ENCODE data around the gene RABGAP1L.

Gene RABGAP1L

DNA sequence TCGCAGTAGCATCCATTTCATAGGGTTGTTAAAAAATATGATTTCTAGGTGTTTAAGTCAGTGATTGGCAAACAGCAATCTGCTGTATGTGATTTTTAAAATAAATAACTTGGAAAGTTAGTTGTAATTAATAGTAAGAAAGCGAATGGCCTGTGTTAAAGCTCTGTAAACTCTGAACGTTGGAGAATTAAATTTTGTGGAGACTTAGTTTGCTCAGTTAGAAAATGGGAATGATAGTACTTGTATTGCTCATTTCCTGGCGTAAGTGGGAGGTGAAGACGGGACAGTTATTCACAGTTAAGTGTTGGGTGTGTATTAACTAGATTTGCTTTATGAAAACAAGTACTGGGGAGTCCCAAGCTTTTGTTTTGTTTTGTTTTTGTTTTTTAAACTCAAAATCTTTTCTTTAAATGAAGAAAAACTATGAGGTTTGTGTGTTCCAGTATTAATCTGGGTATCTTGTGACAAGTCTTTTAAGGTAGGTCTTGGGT, 841.4 kb downstream of the RABGAP1L start:
- H3K4me3 ChIP-seq (ENCODE audit: low read depth, low read length): peak overlapping the region; percentile 90
- no peak for DNase-seq (ENCODE audit: low read depth)
- TF ChIP-seq, protein P1, sequence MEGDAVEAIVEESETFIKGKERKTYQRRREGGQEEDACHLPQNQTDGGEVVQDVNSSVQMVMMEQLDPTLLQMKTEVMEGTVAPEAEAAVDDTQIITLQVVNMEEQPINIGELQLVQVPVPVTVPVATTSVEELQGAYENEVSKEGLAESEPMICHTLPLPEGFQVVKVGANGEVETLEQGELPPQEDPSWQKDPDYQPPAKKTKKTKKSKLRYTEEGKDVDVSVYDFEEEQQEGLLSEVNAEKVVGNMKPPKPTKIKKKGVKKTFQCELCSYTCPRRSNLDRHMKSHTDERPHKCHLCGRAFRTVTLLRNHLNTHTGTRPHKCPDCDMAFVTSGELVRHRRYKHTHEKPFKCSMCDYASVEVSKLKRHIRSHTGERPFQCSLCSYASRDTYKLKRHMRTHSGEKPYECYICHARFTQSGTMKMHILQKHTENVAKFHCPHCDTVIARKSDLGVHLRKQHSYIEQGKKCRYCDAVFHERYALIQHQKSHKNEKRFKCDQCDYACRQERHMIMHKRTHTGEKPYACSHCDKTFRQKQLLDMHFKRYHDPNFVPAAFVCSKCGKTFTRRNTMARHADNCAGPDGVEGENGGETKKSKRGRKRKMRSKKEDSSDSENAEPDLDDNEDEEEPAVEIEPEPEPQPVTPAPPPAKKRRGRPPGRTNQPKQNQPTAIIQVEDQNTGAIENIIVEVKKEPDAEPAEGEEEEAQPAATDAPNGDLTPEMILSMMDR (IDR thresholded peaks at IDR 0.05; ENCODE audit: low read depth, low read length, missing control alignments): no peak

DNA sequence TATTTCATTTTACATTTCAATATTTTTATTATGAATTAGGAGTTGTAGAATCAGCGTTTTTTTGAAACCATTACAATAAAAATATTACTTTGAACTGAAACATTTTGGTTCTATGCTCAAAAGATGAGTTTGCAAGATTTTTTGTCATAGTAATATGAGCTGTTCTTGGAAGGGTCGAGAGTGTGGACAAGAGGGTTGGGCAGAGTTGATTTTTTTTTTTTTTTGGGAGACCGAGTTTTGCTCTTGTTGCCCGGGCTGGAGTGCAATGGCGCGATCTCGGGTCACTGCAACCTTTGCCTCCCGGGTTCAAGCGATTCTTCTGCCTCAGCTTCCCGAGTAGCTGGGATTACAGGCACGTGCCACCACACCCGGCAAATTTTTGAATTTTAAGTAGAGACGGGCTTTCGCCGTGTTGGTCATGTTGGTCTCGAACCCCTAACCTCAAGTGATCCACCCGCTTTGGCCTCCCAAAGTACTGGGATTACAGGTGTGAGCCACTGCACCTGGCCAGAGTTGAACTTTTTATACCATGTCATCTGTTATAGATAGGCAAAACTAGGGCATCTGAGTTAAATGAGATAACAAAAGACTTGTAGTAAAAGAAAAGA, 843.7 kb downstream of the RABGAP1L start:
- no peak overlapping the region for H3K4me3 ChIP-seq (ENCODE audit: low read depth, low read length)
- TF ChIP-seq, protein P1 (IDR thresholded peaks at IDR 0.05; ENCODE audit: low read depth, low read length, missing control alignments): no peak
- no peak for DNase-seq (ENCODE audit: low read depth)

DNA sequence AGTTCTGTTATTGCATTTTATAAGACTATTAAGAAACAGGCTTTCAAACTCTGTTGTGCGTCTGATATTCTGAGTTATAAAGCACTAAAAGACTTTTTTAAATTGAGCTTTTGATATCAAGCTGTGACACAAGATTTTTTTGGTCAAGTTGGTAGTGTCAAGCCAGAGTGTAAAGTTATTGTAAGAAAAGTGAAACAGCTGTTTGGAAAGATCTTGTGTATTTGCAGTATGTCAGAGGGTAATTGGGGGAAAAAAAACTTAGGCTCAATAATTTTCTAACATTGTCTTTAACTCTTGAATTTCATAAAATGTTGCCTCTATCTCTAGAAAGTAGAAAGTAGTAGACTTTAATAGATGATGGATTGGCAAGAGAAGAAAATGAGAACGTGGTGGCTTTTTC, 844.2 kb downstream of the RABGAP1L start:
- TF ChIP-seq, protein P1 (IDR thresholded peaks at IDR 0.05; ENCODE audit: low read depth, low read length, missing control alignments): no peak
- no peak overlapping the region for H3K4me3 ChIP-seq (ENCODE audit: low read depth, low read length)
- DNase-seq (ENCODE audit: low read depth): no peak

DNA sequence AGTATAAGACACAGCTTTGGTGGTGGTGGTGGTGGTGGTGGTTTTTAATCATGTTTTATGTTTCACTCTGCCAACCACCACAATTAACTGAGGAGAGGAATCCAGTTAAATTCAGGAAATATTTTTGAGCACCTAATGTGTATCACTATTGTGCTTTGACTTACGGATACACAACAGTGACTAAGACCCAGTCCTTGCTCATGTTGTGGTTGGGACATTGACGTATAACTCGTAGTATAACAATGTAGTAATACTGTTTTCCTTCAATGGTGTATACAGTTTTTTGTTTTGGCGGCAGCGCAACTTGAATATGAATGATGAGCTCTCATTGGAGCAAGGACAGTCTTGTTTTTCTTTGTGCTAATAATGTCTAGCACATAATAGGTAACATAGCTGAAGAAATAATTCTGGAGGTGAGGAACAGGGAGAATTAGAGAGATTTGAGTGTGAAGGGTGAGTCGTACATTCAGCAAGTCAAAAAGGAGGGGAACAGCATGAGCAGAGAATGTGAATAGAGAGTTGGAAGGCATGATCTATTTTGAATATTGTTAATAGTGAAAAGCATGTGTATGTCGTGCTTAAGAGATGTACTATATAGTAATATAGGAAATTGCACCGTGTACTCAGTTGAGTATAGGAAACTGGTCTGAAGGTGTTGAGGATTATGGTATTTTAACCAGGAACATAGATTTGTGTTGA, 845.9 kb downstream of the RABGAP1L start:
- TF ChIP-seq, protein P1 (IDR thresholded peaks at IDR 0.05; ENCODE audit: low read depth, low read length, missing control alignments): no peak
- no peak for DNase-seq (ENCODE audit: low read depth)
- no peak overlapping the region for H3K4me3 ChIP-seq (ENCODE audit: low read depth, low read length)

DNA sequence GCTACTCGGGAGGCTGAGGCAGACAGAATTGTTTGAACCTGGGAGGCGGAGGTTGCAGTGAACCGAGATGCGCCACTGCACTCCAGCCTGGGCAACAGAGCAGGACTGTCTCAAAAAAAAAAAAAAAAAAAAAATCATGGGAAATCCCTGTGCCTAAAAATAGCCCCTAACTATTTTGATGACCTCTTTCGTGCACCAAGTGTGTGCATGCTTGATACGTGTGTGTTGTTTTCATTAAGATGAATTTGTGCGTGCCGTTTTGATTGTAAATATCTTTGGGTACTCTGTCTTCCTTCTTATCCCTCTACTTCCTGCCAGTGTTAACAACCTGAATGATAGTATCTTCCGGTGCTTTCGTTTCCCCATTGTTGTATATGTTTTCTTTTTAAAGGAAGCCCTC, 850.2 kb downstream of the RABGAP1L start:
- no peak overlapping the region for H3K4me3 ChIP-seq (ENCODE audit: low read depth, low read length)
- TF ChIP-seq, protein P1 (IDR thresholded peaks at IDR 0.05; ENCODE audit: low read depth, low read length, missing control alignments): no peak

DNA sequence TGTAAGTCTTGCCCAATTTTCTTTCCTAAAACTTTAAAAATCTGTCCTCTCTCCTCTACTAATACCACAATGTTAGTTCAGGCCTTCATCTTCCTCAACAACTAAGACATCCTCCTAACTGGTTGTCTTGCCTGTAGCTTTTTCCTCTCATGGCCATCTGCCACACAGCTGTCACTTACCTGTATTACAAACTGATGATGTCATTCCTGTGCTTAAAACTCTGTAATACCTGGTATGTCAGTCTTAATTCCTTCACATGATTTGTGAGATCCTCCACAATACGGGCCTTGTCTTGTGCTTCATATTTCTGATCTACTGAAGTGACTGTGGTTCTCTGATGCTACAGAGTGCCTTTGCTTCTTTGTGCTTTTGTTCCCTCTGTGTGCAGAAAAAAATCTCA, 854.1 kb downstream of the RABGAP1L start:
- TF ChIP-seq, protein P1 (IDR thresholded peaks at IDR 0.05; ENCODE audit: low read depth, low read length, missing control alignments): no peak
- H3K4me3 ChIP-seq (ENCODE audit: low read depth, low read length): no peak overlapping the region
- DNase-seq (ENCODE audit: low read depth): no peak

More for the DNA sequence above, 850.2 kb downstream of the RABGAP1L start:
- no peak for DNase-seq (ENCODE audit: low read depth)

All from GM12864 (cell line).